HepG2 (cell line): Measurements from ENCODE around the gene CACNA1I.

Experiments
- CBFB ChIP-seq: sonication (generic); formaldehyde crosslinking; IDR thresholded peaks from 2 replicates; pipeline ENCODE4 v1.4.0; 2020; ENCODE audit warnings: missing genetic modification reagents
- HMG20A ChIP-seq: IDR thresholded peaks from 2 replicates; pipeline ENCODE4 v1.6.1; 2016; ENCODE audit warnings: borderline replicate concordance
- MTA3 ChIP-seq: sonication (generic); formaldehyde crosslinking; IDR thresholded peaks from 2 replicates; pipeline ENCODE4 v1.4.0; 2020; ENCODE audit warnings: missing genetic modification reagents
- NR1H2 ChIP-seq: sonication (generic); formaldehyde crosslinking; IDR thresholded peaks from 2 replicates; pipeline ENCODE4 v1.8.1; 2022; ENCODE audit warnings: low read depth, missing genetic modification reagents, borderline replicate concordance
- NR2F1 ChIP-seq, 2 experiments: fragments of 450-650 bp in 1 of 2; formaldehyde crosslinking in 1 of 2; IDR thresholded peaks; 2 replicates each; pipeline versions ENCODE4 v1.5.0 to v1.6.1; 2016 to 2020; ENCODE audit warnings: mild to moderate bottlenecking in 1 of 2, missing compliant biosample characterization in 1 of 2, missing genetic modification reagents in 1 of 2, moderate library complexity in 1 of 2
- SMC3 ChIP-seq: IDR thresholded peaks from 2 replicates; pipeline ENCODE4 v1.6.1; 2011; ENCODE audit warnings: low read length, improper control_type of control experiment
- TAF15 ChIP-seq: fragments of 200-400 bp; formaldehyde crosslinking; IDR thresholded peaks from one replicate; pipeline ENCODE4 v1.6.1; 2018; ENCODE audit warnings: mild to moderate bottlenecking, low read depth, low read length; ENCODE audit not compliant: poor library complexity, severe bottlenecking
- TBP ChIP-seq: sonication (generic); formaldehyde crosslinking; IDR thresholded peaks from 2 replicates; pipeline ENCODE4 v1.5.0; 2020; ENCODE audit warnings: missing genetic modification reagents
- ZNF274 ChIP-seq: sonication (generic); formaldehyde crosslinking; IDR thresholded peaks from 2 replicates; pipeline ENCODE4 v1.5.1; 2020; ENCODE audit warnings: mild to moderate bottlenecking, missing genetic modification reagents
- ZNF768 ChIP-seq: sonication (generic); formaldehyde crosslinking; IDR thresholded peaks from 2 replicates; pipeline ENCODE4 v1.4.0; 2020; ENCODE audit warnings: missing genetic modification reagents
- ZNF777 ChIP-seq: sonication (generic); formaldehyde crosslinking; IDR thresholded peaks from 2 replicates; pipeline ENCODE4 v1.4.0; 2020; ENCODE audit warnings: missing genetic modification reagents
- TF ChIP-seq, protein P1 (sequence below): sonication (generic); formaldehyde crosslinking; IDR thresholded peaks from 2 replicates; pipeline ENCODE4 v1.5.0; 2020; ENCODE audit warnings: missing genetic modification reagents
- TF ChIP-seq, protein P2 (sequence below): sonication (generic); formaldehyde crosslinking; IDR thresholded peaks from 2 replicates; pipeline ENCODE4 v1.4.0; 2020; ENCODE audit warnings: missing genetic modification reagents, borderline replicate concordance
- TF ChIP-seq, protein P3 (sequence below): sonication (generic); formaldehyde crosslinking; IDR thresholded peaks from 2 replicates; pipeline ENCODE4 v1.5.0; 2020; ENCODE audit warnings: mild to moderate bottlenecking, missing genetic modification reagents, moderate library complexity

DNA sequence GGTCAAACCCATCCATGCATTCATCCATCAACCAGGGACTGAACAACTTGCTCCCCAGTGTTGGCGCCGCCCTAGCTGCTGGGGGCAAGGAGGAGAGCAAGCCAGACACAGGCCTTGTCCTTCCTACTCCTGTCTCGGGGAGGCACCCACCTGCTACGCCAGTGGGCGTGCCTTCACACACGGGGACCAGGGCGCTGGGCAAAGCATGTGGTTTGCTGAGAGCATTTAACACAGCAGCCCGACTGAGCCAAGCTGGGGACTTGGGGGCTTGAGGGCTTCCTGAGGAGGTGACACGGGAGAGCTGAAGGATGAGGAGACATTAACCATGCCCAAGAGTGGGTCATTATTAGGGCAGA lies 30.6 kb downstream of the CACNA1I start:
- TF ChIP-seq ZNF777 (no peak), ZNF768 (CRISPR knock-in tag) (no peak), ZNF274 (CRISPR knock-in tag) (no peak), MTA3 (CRISPR knock-in tag) (no peak), CBFB (CRISPR knock-in tag) (no peak), TBP (CRISPR knock-in tag) (no peak), HMG20A (CRISPR knock-in tag) (no peak), NR2F1 (CRISPR knock-in tag; IDR thresholded peaks at IDR 0.05) (no peak), NR1H2 (CRISPR knock-in tag) (no peak), SMC3 (no peak), TAF15 (no peak)
- TF ChIP-seq, protein P1, sequence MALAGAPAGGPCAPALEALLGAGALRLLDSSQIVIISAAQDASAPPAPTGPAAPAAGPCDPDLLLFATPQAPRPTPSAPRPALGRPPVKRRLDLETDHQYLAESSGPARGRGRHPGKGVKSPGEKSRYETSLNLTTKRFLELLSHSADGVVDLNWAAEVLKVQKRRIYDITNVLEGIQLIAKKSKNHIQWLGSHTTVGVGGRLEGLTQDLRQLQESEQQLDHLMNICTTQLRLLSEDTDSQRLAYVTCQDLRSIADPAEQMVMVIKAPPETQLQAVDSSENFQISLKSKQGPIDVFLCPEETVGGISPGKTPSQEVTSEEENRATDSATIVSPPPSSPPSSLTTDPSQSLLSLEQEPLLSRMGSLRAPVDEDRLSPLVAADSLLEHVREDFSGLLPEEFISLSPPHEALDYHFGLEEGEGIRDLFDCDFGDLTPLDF, result no peak
- TF ChIP-seq, protein P2, sequence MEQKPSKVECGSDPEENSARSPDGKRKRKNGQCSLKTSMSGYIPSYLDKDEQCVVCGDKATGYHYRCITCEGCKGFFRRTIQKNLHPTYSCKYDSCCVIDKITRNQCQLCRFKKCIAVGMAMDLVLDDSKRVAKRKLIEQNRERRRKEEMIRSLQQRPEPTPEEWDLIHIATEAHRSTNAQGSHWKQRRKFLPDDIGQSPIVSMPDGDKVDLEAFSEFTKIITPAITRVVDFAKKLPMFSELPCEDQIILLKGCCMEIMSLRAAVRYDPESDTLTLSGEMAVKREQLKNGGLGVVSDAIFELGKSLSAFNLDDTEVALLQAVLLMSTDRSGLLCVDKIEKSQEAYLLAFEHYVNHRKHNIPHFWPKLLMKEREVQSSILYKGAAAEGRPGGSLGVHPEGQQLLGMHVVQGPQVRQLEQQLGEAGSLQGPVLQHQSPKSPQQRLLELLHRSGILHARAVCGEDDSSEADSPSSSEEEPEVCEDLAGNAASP (CRISPR knock-in tag), result no peak
- TF ChIP-seq, protein P3, sequence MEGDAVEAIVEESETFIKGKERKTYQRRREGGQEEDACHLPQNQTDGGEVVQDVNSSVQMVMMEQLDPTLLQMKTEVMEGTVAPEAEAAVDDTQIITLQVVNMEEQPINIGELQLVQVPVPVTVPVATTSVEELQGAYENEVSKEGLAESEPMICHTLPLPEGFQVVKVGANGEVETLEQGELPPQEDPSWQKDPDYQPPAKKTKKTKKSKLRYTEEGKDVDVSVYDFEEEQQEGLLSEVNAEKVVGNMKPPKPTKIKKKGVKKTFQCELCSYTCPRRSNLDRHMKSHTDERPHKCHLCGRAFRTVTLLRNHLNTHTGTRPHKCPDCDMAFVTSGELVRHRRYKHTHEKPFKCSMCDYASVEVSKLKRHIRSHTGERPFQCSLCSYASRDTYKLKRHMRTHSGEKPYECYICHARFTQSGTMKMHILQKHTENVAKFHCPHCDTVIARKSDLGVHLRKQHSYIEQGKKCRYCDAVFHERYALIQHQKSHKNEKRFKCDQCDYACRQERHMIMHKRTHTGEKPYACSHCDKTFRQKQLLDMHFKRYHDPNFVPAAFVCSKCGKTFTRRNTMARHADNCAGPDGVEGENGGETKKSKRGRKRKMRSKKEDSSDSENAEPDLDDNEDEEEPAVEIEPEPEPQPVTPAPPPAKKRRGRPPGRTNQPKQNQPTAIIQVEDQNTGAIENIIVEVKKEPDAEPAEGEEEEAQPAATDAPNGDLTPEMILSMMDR (CRISPR knock-in tag), result no peak
